CD4-positive, alpha-beta memory T cell (primary cell): ENCODE data around the gene HHIP. TPM values are rescaled to one million over a fixed set of nuclear protein-coding genes. Genes with fewer than 3 reads are reported as not detected.

Source experiments
- CTCF ChIA-PET: fragments of 350-600 bp; sonication (Branson Sonifier 250); formaldehyde crosslinking; loops from one replicate; lab custom pipeline; 2021; ENCODE audit warnings: inconsistent platforms; ENCODE audit not compliant: partially characterized antibody; lab: Charles Lee
- POLR2A ChIA-PET: fragments of 350-600 bp; sonication (Branson Sonifier 250); formaldehyde crosslinking; loops from one replicate; lab custom pipeline; 2021; ENCODE audit not compliant: partially characterized antibody; lab: Charles Lee
- DNase-seq, 5 donors: peaks; one replicate each; pipeline versions ENCODE4 v3.0.0 to v3.0.0-alpha.2; 2020 to 2022; ENCODE audit warnings: mixed read lengths in 1 of 5
- H3K27ac ChIP-seq: one replicate; pipeline ENCODE4 v1.7.0; 2013; ENCODE audit warnings: low read depth, low read length
- H3K27me3 ChIP-seq: 2 replicates; pipeline ENCODE4 v1.7.0; 2013; ENCODE audit warnings: mild to moderate bottlenecking, low read length, moderate library complexity; ENCODE audit not compliant: insufficient read depth
- H3K36me3 ChIP-seq: 2 replicates; pipeline ENCODE4 v1.7.0; 2013; ENCODE audit warnings: mild to moderate bottlenecking, low read length, moderate library complexity; ENCODE audit not compliant: insufficient read depth
- H3K4me1 ChIP-seq: 2 replicates; pipeline ENCODE4 v1.7.0; 2013; ENCODE audit warnings: mild to moderate bottlenecking, low read length, moderate library complexity; ENCODE audit not compliant: insufficient read depth
- H3K4me3 ChIP-seq, 2 donors: one replicate each; pipeline ENCODE4 v1.7.0; 2013; ENCODE audit warnings: low read length in 2 of 2, mild to moderate bottlenecking in 1 of 2
- H3K9me3 ChIP-seq, 2 donors: one replicate each; pipeline ENCODE4 v1.7.0; 2013; ENCODE audit warnings: low read length in 2 of 2, control low read depth in 1 of 2; ENCODE audit not compliant: control insufficient read depth in 1 of 2
- H3K27ac Mint-ChIP-seq, 7 donors: one replicate each; pipeline ENCODE4 v1.8.0; 2020 to 2021; ENCODE audit warnings: mixed read lengths in 7 of 7, mild to moderate bottlenecking in 6 of 7, inconsistent platforms in 3 of 7, moderate library complexity in 3 of 7
- H3K27me3 Mint-ChIP-seq, 2 donors: one replicate each; pipeline ENCODE4 v1.8.0; 2020 to 2021; ENCODE audit warnings: mixed read lengths in 2 of 2
- H3K36me3 Mint-ChIP-seq, 2 donors: one replicate each; pipeline ENCODE4 v1.8.0; 2020 to 2021; ENCODE audit warnings: mixed read lengths in 2 of 2, inconsistent platforms in 1 of 2, mild to moderate bottlenecking in 1 of 2
- H3K4me1 Mint-ChIP-seq, 4 donors: one replicate each; pipeline ENCODE4 v1.8.0; 2020 to 2021; ENCODE audit warnings: mixed read lengths in 4 of 4, mild to moderate bottlenecking in 1 of 4
- H3K4me3 Mint-ChIP-seq, 8 donors: one replicate each; pipeline ENCODE4 v1.8.0; 2020 to 2021; ENCODE audit warnings: mixed read lengths in 8 of 8, mild to moderate bottlenecking in 7 of 8, moderate library complexity in 6 of 8, inconsistent platforms in 3 of 8
- H3K9me3 Mint-ChIP-seq, 8 donors: one replicate each; pipeline ENCODE4 v1.8.0; 2020 to 2021; ENCODE audit warnings: mixed read lengths in 8 of 8, mild to moderate bottlenecking in 5 of 8, inconsistent platforms in 3 of 8, moderate library complexity in 1 of 8
- intact Hi-C: fragments of 100-400 bp; cut with micrococcal nuclease; formaldehyde crosslinking; loops from one replicate; pipeline ENCODE4 v1.15.1; 2023
- polyA plus RNA-seq, 2 donors: library from polyadenylated mRNA; unstranded; fragments of 300-500 nt; fragmentation: Illumina TruSeq; gene quantifications; one replicate each; pipeline ENCODE4 v1.2.3, GENCODE V29; 2021
- total RNA-seq, 2 experiments: library from RNA; stranded (reverse); gene quantifications; one replicate each; pipeline ENCODE4 v1.2.3, GENCODE V29; 2021

Gene HHIP
- total and polyA plus RNA-seq, 4 experiments from 2014 or later: not detected

DNA sequence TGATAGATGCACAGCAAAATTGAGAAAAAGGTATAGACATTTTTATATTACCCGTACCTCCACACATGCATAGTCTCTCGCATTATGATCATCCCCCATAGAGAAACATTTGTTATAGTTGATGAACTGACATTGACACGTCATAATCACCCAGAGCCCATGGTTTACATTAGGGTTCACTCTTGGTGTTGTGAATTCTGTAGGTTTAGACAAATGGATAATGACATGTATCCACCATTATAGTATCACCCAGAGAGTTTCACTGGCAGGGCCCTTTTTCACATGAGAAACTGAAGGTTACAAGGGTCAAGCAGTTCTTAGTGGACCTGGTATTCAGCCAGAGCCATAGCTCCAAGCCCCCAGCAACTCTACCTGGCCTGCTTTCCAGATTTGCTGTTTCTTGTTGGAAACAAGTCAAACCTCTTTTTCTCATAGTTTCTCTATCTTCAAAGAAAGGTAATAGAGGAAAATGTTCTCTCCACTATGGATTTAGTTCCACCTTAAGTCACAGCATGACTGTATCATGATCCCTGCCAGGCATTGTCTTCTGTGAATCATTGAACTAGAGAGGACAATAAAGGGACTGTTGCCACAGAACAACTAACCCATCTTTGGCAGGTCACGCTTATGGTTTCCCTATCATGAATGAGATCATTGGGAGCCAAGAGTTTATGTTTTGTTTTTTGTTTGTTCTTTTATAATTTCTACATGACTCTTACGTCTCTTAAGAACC, 64.0 kb downstream of the HHIP start:
- Mint-ChIP-seq H3K27ac (no peak overlapping the region), H3K4me3 (peak overlapping the region in 1 of 8 donors; percentile 32), H3K36me3 (no peaks in the 10 kb centered on the region), H3K27me3 (peaks cover 0 to 2% of the 10 kb centered on the region in 2 donors), H3K9me3 (peaks cover 0 to 4% (median 0%) of the 10 kb centered on the region in 8 donors), H3K4me1 (no peaks in the 10 kb centered on the region)
- no peaks in the 10 kb centered on the region for H3K27me3 ChIP-seq
- intact Hi-C loops: no loop called here
- POLR2A ChIA-PET: no interaction called here
- H3K27ac ChIP-seq: no peak overlapping the region
- H3K4me3 ChIP-seq: no peak overlapping the region
- CTCF ChIA-PET: no interaction called here
- no peaks in the 10 kb centered on the region for H3K9me3 ChIP-seq
- DNase-seq: no peak
- H3K36me3 ChIP-seq: no peaks in the 10 kb centered on the region
- H3K4me1 ChIP-seq: no peaks in the 10 kb centered on the region

DNA sequence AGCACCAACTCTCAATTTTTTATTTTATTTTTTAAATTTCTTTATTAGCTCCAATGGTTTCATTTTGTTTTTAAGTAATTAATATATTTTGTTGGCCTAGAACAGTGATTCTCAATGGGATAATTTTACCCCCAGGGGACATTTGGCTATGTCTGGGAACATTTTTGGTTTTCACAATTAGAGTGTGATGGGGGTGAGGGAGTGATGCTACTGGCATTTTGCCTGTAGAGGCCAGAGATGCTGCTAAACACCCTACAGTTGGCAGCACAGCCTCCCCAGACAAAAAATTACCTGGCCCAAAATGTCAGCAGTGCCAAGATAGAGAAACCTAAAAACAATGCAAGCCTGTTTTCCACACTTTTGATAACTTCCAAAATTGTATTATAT, 64.6 kb downstream of the HHIP start:
- no peak for DNase-seq
- Mint-ChIP-seq H3K27ac (no peak overlapping the region), H3K4me1 (no peaks in the 10 kb centered on the region), H3K27me3 (peaks cover 0 to 2% of the 10 kb centered on the region in 2 donors), H3K4me3 (no peak overlapping the region), H3K36me3 (no peaks in the 10 kb centered on the region), H3K9me3 (peaks cover 0 to 4% (median 0%) of the 10 kb centered on the region in 8 donors)
- Histone ChIP-seq H3K9me3 (no peaks in the 10 kb centered on the region), H3K4me3 (no peak overlapping the region), H3K27me3 (no peaks in the 10 kb centered on the region), H3K4me1 (no peaks in the 10 kb centered on the region), H3K36me3 (no peaks in the 10 kb centered on the region), H3K27ac (no peak overlapping the region)
- ChIA-PET CTCF (interaction anchor here (0.7 kb wide), 1 partner anchor 17 kb away, joined by 3 read pairs; no protein-coding TSS in a partner anchor), POLR2A (no interaction called here)
- intact Hi-C loops: no loop called here

GRCh38 chr4:144711700-144712456, 65.9 kb downstream of the HHIP start:
- no peak for DNase-seq
- no peaks in the 10 kb centered on the region for H3K4me1 ChIP-seq
- H3K27me3 ChIP-seq: no peaks in the 10 kb centered on the region
- H3K27ac ChIP-seq: no peak overlapping the region
- no peak overlapping the region for H3K4me3 Mint-ChIP-seq
- POLR2A ChIA-PET: no interaction called here
- no peak overlapping the region for H3K4me3 ChIP-seq
- no peak overlapping the region for H3K27ac Mint-ChIP-seq
- H3K9me3 ChIP-seq: no peaks in the 10 kb centered on the region
- intact Hi-C loops: no loop called here
- no peaks in the 10 kb centered on the region for H3K36me3 Mint-ChIP-seq
- H3K36me3 ChIP-seq: no peaks in the 10 kb centered on the region
- CTCF ChIA-PET: no interaction called here
- no peaks in the 10 kb centered on the region for H3K4me1 Mint-ChIP-seq
- H3K9me3 Mint-ChIP-seq: no peaks in the 10 kb centered on the region
- peaks cover 0 to 2% of the 10 kb centered on the region in 2 donors for H3K27me3 Mint-ChIP-seq

GRCh38 chr4:144712775-144713174, 66.8 kb downstream of the HHIP start:
- Mint-ChIP-seq H3K36me3 (no peaks in the 10 kb centered on the region), H3K9me3 (no peaks in the 10 kb centered on the region), H3K4me3 (no peak overlapping the region), H3K27ac (no peak overlapping the region), H3K4me1 (no peaks in the 10 kb centered on the region), H3K27me3 (peaks cover 0 to 2% of the 10 kb centered on the region in 2 donors)
- ChIA-PET POLR2A (no interaction called here), CTCF (no interaction called here)
- no peaks in the 10 kb centered on the region for H3K9me3 ChIP-seq
- no peaks in the 10 kb centered on the region for H3K36me3 ChIP-seq
- no peak overlapping the region for H3K27ac ChIP-seq
- H3K4me3 ChIP-seq: no peak overlapping the region
- no peaks in the 10 kb centered on the region for H3K27me3 ChIP-seq
- intact Hi-C loops: no loop called here
- DNase-seq: no peak
- no peaks in the 10 kb centered on the region for H3K4me1 ChIP-seq

DNA sequence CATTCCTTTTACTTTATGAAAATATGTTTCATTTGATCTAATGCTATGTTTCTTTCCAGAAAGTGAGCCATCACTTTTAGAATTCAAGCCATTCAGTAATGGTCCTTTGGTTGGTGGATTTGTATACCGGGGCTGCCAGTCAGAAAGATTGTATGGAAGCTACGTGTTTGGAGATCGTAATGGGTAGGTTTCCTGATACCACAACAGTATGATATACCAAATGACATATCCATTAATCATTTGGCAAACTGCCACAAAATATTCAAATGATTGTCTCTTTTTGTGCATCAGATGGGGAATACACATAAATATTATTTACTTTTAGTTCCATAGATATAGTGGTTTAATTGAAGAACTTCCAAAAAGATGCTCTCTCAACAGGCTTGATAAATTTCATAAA, 68.2 kb downstream of the HHIP start:
- H3K9me3 Mint-ChIP-seq: peaks cover 0 to 2% (median 0%) of the 10 kb centered on the region in 8 donors
- H3K4me3 Mint-ChIP-seq: no peak overlapping the region
- no peak overlapping the region for H3K27ac Mint-ChIP-seq
- ChIA-PET POLR2A (no interaction called here), CTCF (no interaction called here)
- Histone ChIP-seq H3K36me3 (no peaks in the 10 kb centered on the region), H3K4me1 (no peaks in the 10 kb centered on the region), H3K27me3 (no peaks in the 10 kb centered on the region), H3K9me3 (no peaks in the 10 kb centered on the region), H3K4me3 (no peak overlapping the region), H3K27ac (no peak overlapping the region)
- no peaks in the 10 kb centered on the region for H3K4me1 Mint-ChIP-seq
- no peak for DNase-seq
- H3K36me3 Mint-ChIP-seq: no peaks in the 10 kb centered on the region
- peaks cover 0 to 2% of the 10 kb centered on the region in 2 donors for H3K27me3 Mint-ChIP-seq
- intact Hi-C loops: no loop called here

- POLR2A ChIA-PET: no interaction called here
- H3K9me3 Mint-ChIP-seq: peaks cover 0 to 2% (median 0%) of the 10 kb centered on the region in 8 donors
Observed at GRCh38 chr4:144715230-144715629, 69.3 kb downstream of the HHIP start.

GRCh38 chr4:144716778-144717177, 70.8 kb downstream of the HHIP start:
- Histone ChIP-seq H3K4me1 (no peaks in the 10 kb centered on the region), H3K27ac (no peak overlapping the region), H3K27me3 (no peaks in the 10 kb centered on the region), H3K9me3 (no peaks in the 10 kb centered on the region), H3K36me3 (no peaks in the 10 kb centered on the region), H3K4me3 (no peak overlapping the region)
- Mint-ChIP-seq H3K4me3 (no peak overlapping the region), H3K4me1 (no peaks in the 10 kb centered on the region), H3K27ac (no peak overlapping the region), H3K27me3 (peaks cover 0 to 2% of the 10 kb centered on the region in 2 donors), H3K9me3 (peaks cover 0 to 3% (median 0%) of the 10 kb centered on the region in 8 donors), H3K36me3 (no peaks in the 10 kb centered on the region)
- no peak for DNase-seq
- POLR2A ChIA-PET: no interaction called here
- CTCF ChIA-PET: no interaction called here
- intact Hi-C loops: no loop called here

More at GRCh38 chr4:144715230-144715629, 69.3 kb downstream of the HHIP start:
- H3K27me3 ChIP-seq: no peaks in the 10 kb centered on the region
- H3K27ac ChIP-seq: no peak overlapping the region
- Mint-ChIP-seq H3K27ac (no peak overlapping the region), H3K4me1 (no peaks in the 10 kb centered on the region), H3K36me3 (no peaks in the 10 kb centered on the region), H3K27me3 (peaks cover 0 to 2% of the 10 kb centered on the region in 2 donors), H3K4me3 (no peak overlapping the region)
- intact Hi-C loops: no loop called here
- no peaks in the 10 kb centered on the region for H3K9me3 ChIP-seq
- no peaks in the 10 kb centered on the region for H3K4me1 ChIP-seq
- H3K4me3 ChIP-seq: no peak overlapping the region
- DNase-seq: no peak
- H3K36me3 ChIP-seq: no peaks in the 10 kb centered on the region
- CTCF ChIA-PET: no interaction called here
